Measurements from ENCODE around the gene DPEP2NB.
A peak's percentile ranks its signal among the peaks of the same experiment; 100 is the strongest.

Gene DPEP2NB

DNA sequence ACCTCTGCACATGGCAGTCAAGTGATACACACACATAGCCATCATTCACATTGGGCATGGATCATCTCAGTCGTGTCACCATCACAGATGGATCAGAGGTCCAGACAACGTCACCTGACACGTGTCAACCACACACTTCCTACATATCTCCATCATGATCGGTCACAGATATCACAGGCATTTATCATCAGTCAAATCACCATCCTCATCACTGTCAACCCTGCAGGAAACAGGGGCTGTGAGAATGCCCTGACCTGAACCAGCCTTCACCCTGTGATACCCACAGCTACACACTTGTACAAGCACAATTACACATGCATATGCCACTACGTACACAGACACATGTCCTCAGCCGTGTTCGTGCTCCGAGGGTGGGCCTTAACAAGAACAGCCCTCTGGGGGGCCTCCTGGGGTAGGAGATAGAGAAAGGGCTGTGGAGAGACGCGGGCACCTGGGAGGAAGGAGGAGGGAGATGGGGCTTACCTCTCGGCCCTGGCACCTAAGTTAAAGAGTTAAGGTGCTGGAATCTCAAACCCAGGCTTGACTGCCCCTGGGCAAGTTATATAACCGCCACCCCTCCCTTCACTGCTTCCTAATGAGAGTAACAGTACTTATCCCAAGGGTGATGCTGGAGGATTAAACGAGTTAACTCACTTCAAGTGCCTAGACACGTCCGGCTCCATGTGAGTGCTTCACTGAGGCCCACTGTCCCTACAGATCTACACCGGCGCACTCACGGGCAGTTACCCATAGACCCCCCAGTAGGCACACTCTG is 48.3 kb downstream of the DPEP2NB start:
- H3K9ac ChIP-seq = no peak overlapping the region
- H3K36me3 ChIP-seq (ENCODE audit: control insufficient read depth, insufficient read depth, low read length) = no peaks in the 10 kb centered on the region
- peak overlapping the region; percentile 84 for H3K4me3 ChIP-seq (ENCODE audit: low read depth, low read length)
- H3K79me2 ChIP-seq = peaks cover 11% of the 10 kb centered on the region
- H3K9me3 ChIP-seq (ENCODE audit: control insufficient read depth, low read length) = no peaks in the 10 kb centered on the region
- H3K4me1 ChIP-seq = peaks cover 36% of the 10 kb centered on the region
- peak overlapping the region; percentile 67 for H3K27ac ChIP-seq
- peak overlapping the region; percentile 71 for H2AFZ ChIP-seq
- no peaks in the 10 kb centered on the region for H3K27me3 ChIP-seq (ENCODE audit: control insufficient read depth, insufficient read depth, low read length)
- TF ChIP-seq CTCF (IDR thresholded peaks at IDR 0.05) = no peak
- H3K4me2 ChIP-seq (ENCODE audit: low read length) = peak overlapping the region; percentile 99

- H3K4me3 ChIP-seq (ENCODE audit: low read depth, low read length) = peak overlapping the region; percentile 84
- TF ChIP-seq CTCF (IDR thresholded peaks at IDR 0.05) = no peak
- H3K27ac ChIP-seq = peak overlapping the region; percentile 47
- no peak overlapping the region for H3K9ac ChIP-seq
- H3K36me3 ChIP-seq (ENCODE audit: control insufficient read depth, insufficient read depth, low read length) = no peaks in the 10 kb centered on the region
- H3K9me3 ChIP-seq (ENCODE audit: control insufficient read depth, low read length) = no peaks in the 10 kb centered on the region
- no peak overlapping the region for H2AFZ ChIP-seq
- no peaks in the 10 kb centered on the region for H3K27me3 ChIP-seq (ENCODE audit: control insufficient read depth, insufficient read depth, low read length)
- H3K4me1 ChIP-seq = peaks cover 39% of the 10 kb centered on the region
- H3K79me2 ChIP-seq = peaks cover 12% of the 10 kb centered on the region
- H3K4me2 ChIP-seq (ENCODE audit: low read length) = peak overlapping the region; percentile 99
Observed at GRCh38 chr16:67966549-67967182, 49.0 kb downstream of the DPEP2NB start.

DNA sequence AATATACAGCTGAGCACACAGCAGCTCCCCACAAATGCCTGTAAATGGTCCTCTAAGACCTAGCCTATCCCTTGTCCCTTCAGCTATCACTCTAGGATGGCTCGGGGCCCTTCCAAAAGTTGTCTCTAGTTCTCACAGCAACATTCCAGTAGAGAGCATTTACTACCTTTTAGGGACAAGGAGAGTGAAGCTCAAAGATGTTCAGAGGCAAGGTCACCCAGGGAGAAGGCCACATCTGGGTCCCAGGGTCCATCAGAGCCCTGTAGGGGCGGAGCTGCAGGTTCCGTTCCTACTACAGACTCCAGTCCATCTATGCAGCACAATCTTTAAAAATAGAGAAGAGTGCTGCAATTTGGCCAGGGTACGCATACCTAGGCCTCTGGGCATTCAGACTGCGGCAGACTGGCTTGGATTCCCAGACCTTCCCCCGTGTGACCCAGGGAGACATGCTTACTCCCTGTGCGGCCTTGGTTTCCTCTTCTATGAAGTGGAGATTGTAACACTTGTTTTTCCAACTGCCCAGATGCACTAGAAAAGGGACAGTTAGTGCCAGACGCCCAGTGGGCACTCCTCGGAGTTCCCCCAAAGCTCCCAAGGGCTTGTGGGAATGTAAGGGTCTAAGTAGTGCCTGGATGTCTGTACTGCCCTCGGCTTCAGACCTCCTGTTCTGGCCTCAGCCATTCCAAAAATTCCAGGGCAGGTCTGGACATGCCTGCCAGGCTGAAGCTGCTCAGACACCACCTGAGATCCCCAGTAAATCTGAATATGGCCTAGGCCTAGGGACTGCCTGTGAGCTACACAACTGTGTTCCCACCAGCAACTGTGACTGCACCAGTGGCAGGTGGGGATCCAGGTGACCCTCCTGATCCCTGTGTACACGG is 49.8 kb downstream of the DPEP2NB start:
- H2AFZ ChIP-seq = no peak overlapping the region
- H3K36me3 ChIP-seq (ENCODE audit: control insufficient read depth, insufficient read depth, low read length) = no peaks in the 10 kb centered on the region
- peaks cover 46% of the 10 kb centered on the region for H3K4me1 ChIP-seq
- peak overlapping the region; percentile 70 for H3K27ac ChIP-seq
- no peak for TF ChIP-seq CTCF (IDR thresholded peaks at IDR 0.05)
- no peaks in the 10 kb centered on the region for H3K9me3 ChIP-seq (ENCODE audit: control insufficient read depth, low read length)
- no peak overlapping the region for H3K9ac ChIP-seq
- H3K4me2 ChIP-seq (ENCODE audit: low read length) = peak overlapping the region; percentile 8
- H3K4me3 ChIP-seq (ENCODE audit: low read depth, low read length) = no peak overlapping the region
- no peaks in the 10 kb centered on the region for H3K27me3 ChIP-seq (ENCODE audit: control insufficient read depth, insufficient read depth, low read length)
- peaks cover 16% of the 10 kb centered on the region for H3K79me2 ChIP-seq

GRCh38 chr16:67964477-67965131 is 51.1 kb downstream of the DPEP2NB start:
- Histone ChIP-seq H3K27me3 (ENCODE audit: control insufficient read depth, insufficient read depth, low read length) (no peaks in the 10 kb centered on the region), H3K36me3 (ENCODE audit: control insufficient read depth, insufficient read depth, low read length) (no peaks in the 10 kb centered on the region), H3K4me3 (ENCODE audit: low read depth, low read length) (no peak overlapping the region), H3K9ac (no peak overlapping the region), H2AFZ (no peak overlapping the region), H3K79me2 (peaks cover 25% of the 10 kb centered on the region), H3K27ac (peak overlapping the region; percentile 70), H3K4me2 (ENCODE audit: low read length) (peak overlapping the region; percentile 8), H3K4me1 (peaks cover 51% of the 10 kb centered on the region), H3K9me3 (ENCODE audit: control insufficient read depth, low read length) (no peaks in the 10 kb centered on the region)
- TF ChIP-seq CTCF (IDR thresholded peaks at IDR 0.05) = no peak

Measured in parathyroid adenoma (tissue), 2 donors.